Cardiac muscle cell (in vitro differentiated cells and primary cell): ENCODE results near the gene ITSN1. TPM values are rescaled to one million over a fixed set of nuclear protein-coding genes. Genes with fewer than 3 reads are reported as not detected.

Experiments
- DNase-seq, 2 donors: peaks; one replicate each; pipeline versions ENCODE4 v3.0.0 to v3.0.0-alpha.2; 2010 to 2017; ENCODE audit warnings: low read depth in 1 of 2, low spot score in 1 of 2
- H3K27ac ChIP-seq: fragments of 200-600 bp; sonication (generic); 2 replicates; pipeline ENCODE4 v1.5.1; 2016
- H3K27me3 ChIP-seq: fragments of 200-600 bp; sonication (generic); 2 replicates; pipeline ENCODE4 v1.6.0; 2016; ENCODE audit warnings: control low read depth
- H3K36me3 ChIP-seq: fragments of 200-600 bp; sonication (generic); 2 replicates; pipeline ENCODE4 v1.5.1; 2016; ENCODE audit warnings: control low read depth
- H3K4me1 ChIP-seq: fragments of 200-600 bp; sonication (generic); 2 replicates; pipeline ENCODE4 v1.8.1; 2017; ENCODE audit warnings: low read depth, mild to moderate bottlenecking, mixed run types
- H3K4me3 ChIP-seq: fragments of 200-600 bp; sonication (generic); 2 replicates; pipeline ENCODE4 v1.5.1; 2016; ENCODE audit warnings: mild to moderate bottlenecking
- H3K9me3 ChIP-seq: fragments of 200-600 bp; sonication (generic); 2 replicates; pipeline ENCODE4 v1.5.1; 2017; ENCODE audit warnings: low read depth, mild to moderate bottlenecking, control low read depth
- polyA plus RNA-seq: library from polyadenylated mRNA; unstranded; fragments of >200 nt; fragmentation: Nextera tagmentation; extraction: Ambion mirVana; gene quantifications from 2 replicates; pipeline ENCODE4 v1.2.1, GENCODE V29; 2016
- total RNA-seq: library from RNA; depleted of rRNA; stranded (reverse); fragments of >200 nt; gene quantifications from 2 replicates; pipeline ENCODE4 v1.2.3, GENCODE V29; 2016
- TF ChIP-seq, protein P1 (sequence below): IDR thresholded peaks from 2 replicates; pipeline ENCODE4 v1.5.1; 2012; ENCODE audit warnings: low read depth, mild to moderate bottlenecking, low read length

The ITSN1 gene
- total and polyA plus RNA-seq, 2 experiments from 2014 or later = 92.4 to 125 TPM

DNA sequence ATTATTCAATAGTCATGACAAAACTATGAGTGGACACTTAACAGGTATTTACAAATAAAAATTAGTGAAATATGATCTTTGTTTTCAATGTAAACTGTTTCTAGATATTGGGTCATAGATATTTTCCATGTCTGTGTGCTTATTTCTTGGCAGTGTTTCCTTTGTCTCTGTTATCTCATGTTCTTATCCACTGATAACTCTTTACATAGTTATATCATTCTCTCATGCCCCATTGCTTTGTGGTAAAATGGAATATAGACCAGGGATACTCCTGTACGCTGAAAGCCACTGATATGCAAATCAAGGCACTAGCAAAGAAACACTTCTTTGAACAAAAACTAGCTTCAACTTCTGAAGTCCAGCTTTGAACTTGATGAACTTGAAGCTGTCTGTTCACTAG lies 113.1 kb downstream of the ITSN1 start:
- DNase-seq = no peak
- Histone ChIP-seq H3K9me3 (no peaks in the 10 kb centered on the region), H3K36me3 (peaks cover 36% of the 10 kb centered on the region), H3K27me3 (no peaks in the 10 kb centered on the region), H3K4me3 (no peak overlapping the region), H3K27ac (no peak overlapping the region), H3K4me1 (peaks cover 8% of the 10 kb centered on the region)
- TF ChIP-seq, protein P1, sequence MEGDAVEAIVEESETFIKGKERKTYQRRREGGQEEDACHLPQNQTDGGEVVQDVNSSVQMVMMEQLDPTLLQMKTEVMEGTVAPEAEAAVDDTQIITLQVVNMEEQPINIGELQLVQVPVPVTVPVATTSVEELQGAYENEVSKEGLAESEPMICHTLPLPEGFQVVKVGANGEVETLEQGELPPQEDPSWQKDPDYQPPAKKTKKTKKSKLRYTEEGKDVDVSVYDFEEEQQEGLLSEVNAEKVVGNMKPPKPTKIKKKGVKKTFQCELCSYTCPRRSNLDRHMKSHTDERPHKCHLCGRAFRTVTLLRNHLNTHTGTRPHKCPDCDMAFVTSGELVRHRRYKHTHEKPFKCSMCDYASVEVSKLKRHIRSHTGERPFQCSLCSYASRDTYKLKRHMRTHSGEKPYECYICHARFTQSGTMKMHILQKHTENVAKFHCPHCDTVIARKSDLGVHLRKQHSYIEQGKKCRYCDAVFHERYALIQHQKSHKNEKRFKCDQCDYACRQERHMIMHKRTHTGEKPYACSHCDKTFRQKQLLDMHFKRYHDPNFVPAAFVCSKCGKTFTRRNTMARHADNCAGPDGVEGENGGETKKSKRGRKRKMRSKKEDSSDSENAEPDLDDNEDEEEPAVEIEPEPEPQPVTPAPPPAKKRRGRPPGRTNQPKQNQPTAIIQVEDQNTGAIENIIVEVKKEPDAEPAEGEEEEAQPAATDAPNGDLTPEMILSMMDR = no peak

DNA sequence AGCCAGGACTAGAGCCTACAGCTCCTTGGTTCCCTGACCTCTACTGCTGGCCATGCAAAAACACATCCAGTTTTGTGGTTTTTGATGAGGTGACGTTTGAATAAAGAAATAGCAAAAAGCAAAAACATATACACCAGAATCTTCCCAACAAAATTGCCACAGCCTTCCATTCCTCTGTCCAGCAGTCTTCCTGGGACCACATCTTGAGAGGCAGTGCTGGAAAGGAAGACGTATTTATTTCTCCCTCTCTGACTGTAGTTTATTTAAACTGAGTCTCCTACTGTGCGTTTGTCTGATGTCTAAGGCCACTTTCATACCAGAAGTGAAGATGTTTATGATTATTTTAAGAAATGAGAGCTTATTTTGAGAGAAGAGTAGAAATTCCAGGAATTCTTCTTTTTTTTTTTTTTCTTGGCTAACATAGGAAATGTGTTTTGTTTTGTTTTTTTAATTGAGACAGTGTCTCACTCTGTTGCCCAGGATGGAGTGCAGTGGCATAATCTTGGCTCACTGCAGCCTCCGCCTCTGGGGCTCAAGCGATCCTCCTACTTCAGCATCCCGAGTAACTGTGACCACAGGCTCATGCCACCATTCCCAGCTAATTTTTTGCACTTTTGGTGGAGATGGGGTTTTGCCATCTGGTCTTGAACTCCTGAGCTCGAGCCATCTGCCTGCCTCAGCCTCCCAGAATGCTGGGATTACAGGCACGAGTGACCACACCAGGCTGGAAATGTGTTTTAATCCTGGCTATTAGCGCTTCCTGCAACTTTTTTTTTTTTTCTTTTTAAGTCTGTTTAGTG lies 118.5 kb downstream of the ITSN1 start:
- H3K4me3 ChIP-seq = no peak overlapping the region

DNA sequence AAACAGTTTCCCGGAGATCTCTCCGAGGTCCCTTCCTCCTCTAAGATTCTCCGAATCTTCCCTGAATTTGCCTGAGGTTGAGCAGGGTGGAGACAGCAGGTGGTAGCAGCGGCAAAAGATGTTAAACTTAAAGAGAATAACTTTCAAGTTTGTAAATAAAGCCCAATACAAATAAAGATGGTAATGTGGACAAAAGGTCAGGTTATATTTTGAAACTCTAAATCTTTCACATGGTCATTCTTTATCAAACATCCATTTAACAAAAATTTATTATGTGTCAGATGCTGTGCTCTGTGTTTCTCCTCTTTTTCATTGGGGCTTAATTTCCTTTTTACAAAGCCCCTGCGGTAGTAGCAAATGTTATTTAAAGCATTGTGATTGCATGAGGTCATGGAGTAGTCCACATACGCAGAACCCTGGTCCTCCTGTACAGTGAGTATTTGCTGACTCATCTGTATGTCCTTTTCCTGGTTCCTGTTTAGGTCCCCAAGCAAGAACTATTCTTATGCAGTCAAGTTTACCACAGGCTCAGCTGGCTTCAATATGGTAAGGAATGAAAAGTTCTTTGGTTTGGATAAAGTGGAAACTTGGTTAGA lies 119.2 kb downstream of the ITSN1 start:
- Histone ChIP-seq H3K9me3 (no peaks in the 10 kb centered on the region), H3K27ac (peak overlapping the region; percentile 67), H3K27me3 (no peaks in the 10 kb centered on the region), H3K36me3 (peaks cover 28% of the 10 kb centered on the region), H3K4me3 (no peak overlapping the region), H3K4me1 (no peaks in the 10 kb centered on the region)
- peak; percentile 6 to 97 for DNase-seq
- TF ChIP-seq, protein P1 = no peak

More for the DNA sequence above, 118.5 kb downstream of the ITSN1 start:
- no peaks in the 10 kb centered on the region for H3K9me3 ChIP-seq
- no peaks in the 10 kb centered on the region for H3K27me3 ChIP-seq
- peaks cover 24% of the 10 kb centered on the region for H3K36me3 ChIP-seq
- no peaks in the 10 kb centered on the region for H3K4me1 ChIP-seq
- TF ChIP-seq, protein P1 = no peak
- peak in 1 of 2 donors; percentile 61 for DNase-seq
- peak overlapping the region; percentile 67 for H3K27ac ChIP-seq

DNA sequence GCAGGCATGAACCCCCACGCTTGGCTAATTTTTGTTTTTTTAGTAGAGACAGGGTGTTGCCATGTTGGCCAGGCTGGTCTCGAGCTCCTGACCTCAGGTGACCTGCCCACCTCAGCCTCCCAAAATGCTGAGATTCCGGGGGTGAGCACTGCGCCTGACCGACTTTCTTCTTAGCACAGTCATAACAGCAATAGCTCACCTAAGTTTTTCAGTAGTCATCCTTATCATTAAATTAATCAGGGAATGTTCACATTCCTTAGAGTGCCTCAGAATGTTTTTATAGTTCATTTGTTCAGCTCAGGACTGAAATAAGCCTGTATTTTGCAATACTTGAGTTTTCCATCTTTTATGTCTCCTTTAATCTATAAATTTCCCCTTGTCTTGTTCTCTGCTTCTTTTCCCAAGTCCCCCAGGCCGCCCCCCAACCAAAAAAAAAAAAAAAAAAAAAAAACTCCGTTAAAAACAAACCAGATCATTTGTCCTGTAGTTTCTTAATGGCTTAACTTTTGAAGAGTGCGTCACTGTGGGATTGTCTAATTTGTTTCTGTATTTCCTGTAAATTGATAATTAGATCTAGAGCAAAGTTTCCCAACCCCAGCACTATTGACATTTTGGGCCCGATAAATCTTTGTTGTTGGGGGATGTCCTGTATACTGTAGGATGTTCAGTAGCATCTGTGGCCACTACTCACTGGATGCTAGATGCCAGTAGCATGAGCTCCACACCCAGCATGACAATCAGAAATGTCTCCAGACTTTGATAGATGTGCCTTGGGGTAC lies 120.7 kb downstream of the ITSN1 start:
- no peaks in the 10 kb centered on the region for H3K4me1 ChIP-seq
- H3K4me3 ChIP-seq = no peak overlapping the region
- peaks cover 26% of the 10 kb centered on the region for H3K36me3 ChIP-seq
- H3K27ac ChIP-seq = no peak overlapping the region
- DNase-seq = peak in 1 of 2 donors; percentile 50
- TF ChIP-seq, protein P1 = no peak
- H3K9me3 ChIP-seq = no peaks in the 10 kb centered on the region
- H3K27me3 ChIP-seq = no peaks in the 10 kb centered on the region

DNA sequence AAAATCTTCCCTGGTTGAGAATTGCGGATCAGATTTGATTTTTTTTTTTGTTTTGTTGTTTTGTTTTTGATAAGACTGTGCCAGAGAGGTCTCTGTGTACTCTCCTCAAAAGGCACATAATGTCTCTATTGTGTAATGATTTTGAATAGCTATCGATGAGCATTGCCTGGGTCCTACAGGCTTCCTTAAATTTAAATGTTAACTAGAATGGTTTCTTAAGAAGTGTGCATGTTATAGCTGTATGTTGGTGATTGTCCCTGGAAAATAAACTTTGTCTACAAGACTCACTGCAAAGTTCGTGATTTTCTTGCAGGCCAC lies 121.2 kb downstream of the ITSN1 start:
- Histone ChIP-seq H3K4me3 (no peak overlapping the region), H3K27ac (no peak overlapping the region), H3K27me3 (no peaks in the 10 kb centered on the region), H3K9me3 (no peaks in the 10 kb centered on the region), H3K4me1 (no peaks in the 10 kb centered on the region), H3K36me3 (peaks cover 25% of the 10 kb centered on the region)
- no peak for DNase-seq
- TF ChIP-seq, protein P1 = no peak
